GM10248 (cell line): ENCODE data around the gene TMEM256.

Source experiments
- CTCF ChIA-PET: fragments of 300-600 bp; sonication (Branson Sonifier 250); formaldehyde crosslinking; extraction: SDS; loops from one replicate; lab custom pipeline; 2021; ENCODE audit warnings: antibody characterized with exemption; lab: Yijun Ruan, JAX
- POLR2A ChIA-PET: fragments of 350-650 bp; sonication (Branson Sonifier 250); formaldehyde crosslinking; extraction: SDS; loops from one replicate; lab custom pipeline; 2020; ENCODE audit warnings: antibody characterized with exemption; lab: Yijun Ruan, JAX
- DNase-seq: peaks from one replicate; pipeline ENCODE4 v3.0.0; 2012; ENCODE audit errors: extremely low spot score
- TF ChIP-seq, protein P1 (sequence below): IDR thresholded peaks from 2 replicates; pipeline ENCODE4 v1.5.1; 2012; ENCODE audit warnings: mild to moderate bottlenecking, low read depth; ENCODE audit errors: extremely low read depth, missing control alignments, control extremely low read depth

The TMEM256 gene

DNA sequence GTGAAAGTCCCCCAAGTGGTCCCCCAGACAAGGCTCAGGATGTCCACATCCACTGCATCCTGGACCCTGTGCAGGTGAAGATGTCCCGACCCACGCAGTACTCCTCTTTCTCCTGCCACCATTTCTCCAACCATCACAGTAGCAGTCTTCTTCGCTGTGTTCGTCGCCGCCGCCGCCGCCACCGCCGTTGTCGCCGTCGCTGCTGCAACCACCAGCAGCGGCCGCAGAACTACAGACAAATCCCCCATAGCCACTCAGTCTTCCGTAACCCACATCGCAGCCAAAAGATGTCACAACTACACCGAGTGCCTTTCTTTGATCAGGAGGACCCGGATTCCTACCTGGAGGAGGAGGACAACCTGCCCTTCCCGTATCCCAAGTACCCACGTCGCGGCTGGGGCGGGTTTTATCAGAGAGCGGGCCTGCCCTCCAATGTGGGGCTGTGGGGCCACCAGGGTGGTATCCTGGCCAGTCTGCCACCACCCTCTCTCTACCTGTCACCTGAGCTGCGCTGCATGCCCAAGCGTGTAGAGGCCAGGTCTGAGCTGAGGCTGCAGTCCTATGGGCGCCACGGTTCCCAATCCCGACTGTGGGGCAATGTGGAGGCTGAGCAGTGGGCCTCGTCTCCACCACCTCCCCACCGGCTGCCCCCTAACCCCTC lies 22.4 kb upstream of the TMEM256 start:
- TF ChIP-seq, protein P1, sequence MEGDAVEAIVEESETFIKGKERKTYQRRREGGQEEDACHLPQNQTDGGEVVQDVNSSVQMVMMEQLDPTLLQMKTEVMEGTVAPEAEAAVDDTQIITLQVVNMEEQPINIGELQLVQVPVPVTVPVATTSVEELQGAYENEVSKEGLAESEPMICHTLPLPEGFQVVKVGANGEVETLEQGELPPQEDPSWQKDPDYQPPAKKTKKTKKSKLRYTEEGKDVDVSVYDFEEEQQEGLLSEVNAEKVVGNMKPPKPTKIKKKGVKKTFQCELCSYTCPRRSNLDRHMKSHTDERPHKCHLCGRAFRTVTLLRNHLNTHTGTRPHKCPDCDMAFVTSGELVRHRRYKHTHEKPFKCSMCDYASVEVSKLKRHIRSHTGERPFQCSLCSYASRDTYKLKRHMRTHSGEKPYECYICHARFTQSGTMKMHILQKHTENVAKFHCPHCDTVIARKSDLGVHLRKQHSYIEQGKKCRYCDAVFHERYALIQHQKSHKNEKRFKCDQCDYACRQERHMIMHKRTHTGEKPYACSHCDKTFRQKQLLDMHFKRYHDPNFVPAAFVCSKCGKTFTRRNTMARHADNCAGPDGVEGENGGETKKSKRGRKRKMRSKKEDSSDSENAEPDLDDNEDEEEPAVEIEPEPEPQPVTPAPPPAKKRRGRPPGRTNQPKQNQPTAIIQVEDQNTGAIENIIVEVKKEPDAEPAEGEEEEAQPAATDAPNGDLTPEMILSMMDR, result no peak
- ChIA-PET CTCF (interaction anchor here (1.5 to 4.1 kb wide), 2 partner anchors 10 to 15 kb away, joined by 3 to 19 read pairs; partner anchors contain the start of gene TMEM102), POLR2A (no interaction called here)
- DNase-seq, result no peak

DNA sequence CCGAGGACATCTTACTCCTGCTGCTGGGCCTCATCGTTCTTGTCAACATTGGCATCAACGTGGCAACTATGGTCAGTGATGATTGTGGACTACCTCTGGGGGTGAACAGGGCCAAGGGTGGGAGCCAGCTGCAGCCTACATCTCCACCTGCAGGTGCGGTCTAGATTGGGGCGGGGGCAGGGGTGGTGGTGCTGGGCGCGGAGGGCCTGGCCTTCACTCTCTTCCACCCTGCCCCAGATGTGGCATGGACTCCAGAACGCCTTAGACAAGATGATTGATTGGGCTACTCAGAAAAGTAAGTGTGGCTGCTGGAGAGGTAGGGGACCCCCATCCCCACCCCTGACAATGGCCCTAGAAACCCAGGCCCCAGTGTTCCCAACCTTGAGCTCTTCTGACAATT lies 21.9 kb upstream of the TMEM256 start:
- ChIA-PET CTCF (interaction anchor here (1.1 to 4.1 kb wide), 4 partner anchors 10 to 135 kb away, joined by 3 to 19 read pairs (median 4); partner anchors contain the start of genes FGF11 and TMEM102), POLR2A (interaction anchor here (0.6 to 1.1 kb wide), 2 partner anchors 58 to 235 kb away, joined by 4 read pairs; partner anchors contain the start of gene POLR2A)
- no peak for DNase-seq
- TF ChIP-seq, protein P1, result no peak

DNA sequence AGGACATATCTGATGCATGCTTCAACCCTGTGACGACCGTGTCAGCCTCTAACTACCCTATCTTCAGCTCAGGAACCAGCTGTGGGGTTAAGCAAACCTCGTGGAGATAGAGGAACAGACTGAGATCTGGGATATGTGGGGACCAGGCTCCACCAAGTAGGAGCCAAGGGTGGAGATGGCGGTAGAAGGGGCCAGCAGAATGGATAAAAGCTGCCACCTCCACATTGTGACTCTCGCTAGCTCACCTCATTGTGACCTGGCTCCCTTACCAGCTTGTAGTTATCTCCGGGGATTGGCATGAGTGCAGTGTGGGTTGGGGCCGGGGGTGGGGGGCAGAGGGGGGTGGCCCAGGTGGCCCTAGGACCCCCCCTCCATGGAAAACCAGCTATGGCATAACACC lies 21.4 kb upstream of the TMEM256 start, which contains the start of gene SPEM2:
Gene SPEM2, plus strand, starts transcription at position 301 of the 400 bp plus-strand sequence. Its CDS starts 73 bp downstream, at position 374.
- POLR2A ChIA-PET, result interaction anchor here (0.6 to 1.1 kb wide), 2 partner anchors 59 to 236 kb away, joined by 4 read pairs; partner anchors contain the start of gene POLR2A

DNA sequence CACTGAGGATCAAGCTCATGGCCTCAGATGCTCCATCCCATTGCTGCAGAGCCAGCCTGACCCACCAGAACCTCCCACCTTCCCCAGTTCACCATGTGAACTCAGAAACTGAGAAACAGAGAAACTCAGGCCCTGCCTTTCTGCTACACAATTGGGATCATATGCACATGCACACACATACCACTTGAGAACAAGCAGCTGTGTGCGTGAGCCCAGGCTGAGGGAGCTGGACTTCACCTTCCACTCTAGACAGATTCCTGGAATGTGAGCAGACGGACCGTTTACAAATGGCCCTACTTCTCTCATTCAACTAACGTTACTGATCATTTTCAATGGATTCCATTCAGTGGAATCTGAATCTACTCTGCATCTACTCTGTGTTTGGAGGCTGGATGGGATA lies 19.8 kb upstream of the TMEM256 start:
- CTCF ChIA-PET, result no interaction called here
- POLR2A ChIA-PET, result no interaction called here
- DNase-seq, result no peak
- TF ChIP-seq, protein P1, result no peak

More for the DNA sequence above, 21.4 kb upstream of the TMEM256 start, which contains the start of gene SPEM2:
- TF ChIP-seq, protein P1, result no peak
- no peak for DNase-seq
- CTCF ChIA-PET, result interaction anchor here (1.1 to 4.1 kb wide), 4 partner anchors 11 to 135 kb away, joined by 3 to 19 read pairs (median 4); partner anchors contain the start of genes FGF11 and TMEM102

DNA sequence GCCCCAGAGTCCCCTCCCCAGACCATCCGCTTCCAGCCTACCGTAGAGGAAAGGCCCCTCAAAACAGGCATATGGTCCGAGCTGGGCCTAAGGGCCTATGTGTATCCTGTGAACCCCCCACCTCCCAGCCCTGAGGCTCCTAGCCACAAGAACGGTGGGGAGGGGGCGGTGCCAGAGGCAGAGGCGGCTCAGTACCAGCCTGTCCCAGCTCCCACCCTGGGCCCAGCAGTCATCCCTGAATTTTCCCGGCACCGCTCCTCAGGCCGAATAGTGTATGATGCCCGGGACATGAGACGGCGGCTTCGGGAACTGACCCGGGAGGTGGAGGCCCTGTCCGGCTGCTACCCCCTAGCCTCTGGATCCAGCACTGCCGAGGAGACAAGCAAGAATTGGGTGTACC lies 17.3 kb upstream of the TMEM256 start:
- no peak for DNase-seq
- TF ChIP-seq, protein P1, result no peak
- CTCF ChIA-PET, result interaction anchor here (1.3 to 1.4 kb wide), 3 partner anchors 11 to 20 kb away, joined by 3 read pairs; no protein-coding TSS in a partner anchor
- POLR2A ChIA-PET, result interaction anchor here (0.7 kb wide), 1 partner anchor 23 kb away, joined by 3 read pairs; no protein-coding TSS in a partner anchor

DNA sequence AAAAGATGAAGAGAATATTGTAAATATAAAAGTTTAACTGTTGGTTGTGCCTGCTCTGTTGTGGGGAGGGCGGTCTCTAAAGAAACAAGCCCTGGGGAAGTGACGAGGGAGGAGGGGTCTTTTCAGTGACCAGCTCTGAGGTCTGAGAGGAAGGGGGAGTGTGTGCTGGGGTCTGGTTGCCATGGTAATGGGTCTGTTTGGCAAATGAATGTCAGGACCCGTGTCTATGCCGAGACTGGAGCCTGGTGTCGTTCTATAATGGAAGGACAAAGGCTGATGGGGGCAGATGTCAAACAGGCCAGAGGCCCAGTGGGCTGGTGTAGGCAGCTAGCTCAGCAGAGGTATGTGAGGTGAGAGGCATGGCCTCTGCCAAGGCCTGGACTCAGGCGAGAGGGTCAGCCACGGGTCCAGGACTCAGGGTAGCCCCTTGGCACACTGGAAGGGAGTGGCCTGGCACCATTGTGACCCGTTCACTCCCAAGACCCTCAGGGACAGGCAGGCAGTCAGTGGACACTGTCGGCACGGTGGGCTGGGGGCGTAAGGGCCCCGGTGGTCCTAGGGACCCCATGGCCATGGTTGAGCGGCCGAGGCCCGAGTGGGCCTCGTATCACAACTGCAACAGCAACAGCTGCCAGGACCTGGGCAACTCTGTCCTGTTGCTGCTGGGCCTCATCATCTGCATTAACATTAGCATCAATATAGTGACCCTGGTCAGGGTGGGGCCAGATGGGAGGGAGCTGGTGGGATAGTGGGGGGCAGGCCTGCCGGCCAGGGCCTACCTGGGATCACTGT lies 16.1 kb upstream of the TMEM256 start, which contains the start of gene SPEM1:
Gene SPEM1, plus strand, starts transcription at position 506 of the 792 bp plus-strand sequence. Its CDS starts 61 bp downstream, at position 567.
- no peak for DNase-seq
- POLR2A ChIA-PET, result no interaction called here
- TF ChIP-seq, protein P1, result no peak
- CTCF ChIA-PET, result interaction anchor here (0.9 to 1.4 kb wide), 6 partner anchors 12 to 267 kb away, joined by 3 read pairs; partner anchors contain the start of genes TMEM102 and TP53
